OCI-LY7 (cell line): ENCODE results near the gene HMCN1. TPM values are rescaled to one million over a fixed set of nuclear protein-coding genes. Genes with fewer than 3 reads are reported as not detected.

Experiments
- BruUV-seq: library from RNA; stranded (reverse); fragments of 400-500 nt; replicated peaks from 2 replicates; lab custom pipeline; 2021; lab: Mats Ljungman, UMichigan
- CTCF ChIA-PET: fragments of 300-600 bp; sonication (Branson Sonifier 250); formaldehyde crosslinking; loops from one replicate; lab custom pipeline; 2022; ENCODE audit warnings: antibody characterized with exemption; ENCODE audit not compliant: unreplicated experiment; lab: Charles Lee
- POLR2A ChIA-PET: fragments of 300-600 bp; sonication (Branson Sonifier 250); formaldehyde crosslinking; loops from one replicate; lab custom pipeline; 2022; ENCODE audit warnings: antibody characterized with exemption; lab: Charles Lee
- DNase-seq: peaks from one replicate; pipeline ENCODE4 v3.0.0-alpha.2; 2015; ENCODE audit warnings: low spot score
- H2AFZ ChIP-seq: fragments of 200-600 bp; sonication (generic), shearing (Covaris generic); 2 replicates; pipeline ENCODE4 v1.6.1; 2014; ENCODE audit warnings: mild to moderate bottlenecking, antibody characterized with exemption, low read length, moderate library complexity
- H3K27ac ChIP-seq: fragments of 200-600 bp; sonication (generic); 2 replicates; pipeline ENCODE4 v1.5.1; 2014; ENCODE audit warnings: mixed run types, low read depth, mild to moderate bottlenecking, moderate library complexity, low read length, inconsistent platforms; ENCODE audit not compliant: poor library complexity, severe bottlenecking
- H3K36me3 ChIP-seq: fragments of 200-600 bp; sonication (generic); 2 replicates; pipeline ENCODE4 v1.6.1; 2014; ENCODE audit warnings: mild to moderate bottlenecking, antibody characterized with exemption, low read length, moderate library complexity, mixed read lengths; ENCODE audit not compliant: insufficient read depth
- H3K4me1 ChIP-seq: fragments of 200-600 bp; sonication (generic); 2 replicates; pipeline ENCODE4 v1.5.1; 2014; ENCODE audit warnings: mild to moderate bottlenecking, low read length; ENCODE audit not compliant: insufficient read depth, poor library complexity, severe bottlenecking
- H3K4me2 ChIP-seq: fragments of 200-600 bp; sonication (generic); 2 replicates; pipeline ENCODE4 v1.6.1; 2014; ENCODE audit warnings: mild to moderate bottlenecking, low read length
- H3K4me3 ChIP-seq: fragments of 200-600 bp; sonication (generic); 2 replicates; pipeline ENCODE4 v1.5.1; 2014; ENCODE audit warnings: mild to moderate bottlenecking, low read depth, low read length; ENCODE audit not compliant: poor library complexity, severe bottlenecking
- H3K79me2 ChIP-seq: fragments of 200-600 bp; sonication (generic); 2 replicates; pipeline ENCODE4 v1.6.1; 2016; ENCODE audit warnings: low read depth, mild to moderate bottlenecking, low read length, moderate library complexity, mixed read lengths; ENCODE audit not compliant: insufficient read depth
- H3K9me2 ChIP-seq: fragments of 200-600 bp; sonication (generic); 2 replicates; pipeline ENCODE4 v1.6.1; 2016; ENCODE audit warnings: mild to moderate bottlenecking, low read length, mixed read lengths; ENCODE audit not compliant: insufficient read depth
- H3K9me3 ChIP-seq: fragments of 200-600 bp; sonication (generic); 2 replicates; pipeline ENCODE4 v1.6.1; 2014; ENCODE audit warnings: mild to moderate bottlenecking, mixed run types, low read length, mixed read lengths
- H4K20me1 ChIP-seq: fragments of 200-600 bp; sonication (generic); 2 replicates; pipeline ENCODE4 v1.6.1; 2014; ENCODE audit warnings: mild to moderate bottlenecking, antibody characterized with exemption, low read length, moderate library complexity, mixed read lengths; ENCODE audit not compliant: insufficient read depth
- EZH2phosphoT487 ChIP-seq: fragments of 200-600 bp; sonication (generic); IDR thresholded peaks from 2 replicates; pipeline ENCODE4 v1.6.1; 2018; ENCODE audit warnings: low read depth, borderline replicate concordance, mild to moderate bottlenecking, mixed run types, antibody characterized with exemption, low read length, moderate library complexity, mixed read lengths
- intact Hi-C: fragments of 100-400 bp; cut with micrococcal nuclease; formaldehyde crosslinking; loops from one replicate; pipeline ENCODE4 v1.10.0; 2022; ENCODE audit not compliant: unreplicated experiment
- total RNA-seq, 2 experiments: library from RNA; depleted of rRNA in 1 of 2; stranded (reverse); fragments of >200 nt in 1 of 2; shearing (Covaris generic) in 1 of 2; gene quantifications; 2 replicates each; pipeline ENCODE4 v1.2.3, GENCODE V29; 2014 to 2022
- TF ChIP-seq, protein P1 (sequence below): fragments of 200-600 bp; sonication (generic); conservative IDR thresholded peaks from 2 replicates; pipeline ENCODE4 v1.5.1; 2014; ENCODE audit warnings: mild to moderate bottlenecking, antibody characterized with exemption, low read length, moderate library complexity, mixed read lengths

HMCN1 gene
- total RNA-seq, 2 experiments from 2014 or later = 0.02 TPM; not detected in 1

DNA sequence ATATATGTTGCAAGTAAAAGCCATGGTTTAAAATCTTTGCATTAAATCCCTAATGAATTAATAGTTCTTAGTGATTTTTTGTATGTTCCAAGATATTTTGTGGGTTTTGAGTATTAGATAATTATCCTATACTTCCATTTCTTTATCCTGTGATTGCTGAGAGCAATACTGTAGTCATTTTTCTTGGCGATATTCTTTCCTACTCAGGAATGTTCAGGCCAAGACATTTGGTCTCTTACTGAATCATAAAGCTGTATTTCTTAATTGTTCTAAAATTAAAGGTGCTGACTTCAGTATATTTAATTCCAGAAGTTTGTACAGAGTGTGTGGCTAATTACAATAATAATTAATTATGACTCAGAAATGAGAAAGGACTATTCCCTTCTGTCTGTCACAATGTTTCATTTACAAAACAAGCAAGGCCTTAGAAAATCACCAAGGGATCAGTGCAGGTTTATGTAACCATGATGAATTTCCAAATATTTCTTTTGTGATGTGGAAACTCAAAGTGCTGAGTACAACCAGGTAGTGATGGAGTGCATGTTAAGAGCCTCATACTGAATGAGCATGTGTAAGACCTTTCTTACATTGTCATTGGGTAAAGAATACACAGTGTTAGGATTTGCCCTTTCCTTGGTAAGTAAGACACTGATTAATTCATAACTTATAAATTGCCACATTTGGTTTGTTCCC lies 161.2 kb downstream of the HMCN1 start:
- H3K4me3 ChIP-seq = no peak overlapping the region
- no peak for DNase-seq
- H3K9me2 ChIP-seq = no peaks in the 10 kb centered on the region
- no peaks in the 10 kb centered on the region for H3K79me2 ChIP-seq
- POLR2A ChIA-PET = interaction anchor here (0.7 kb wide), 1 partner anchor 18 kb away, joined by 3 read pairs; no protein-coding TSS in a partner anchor
- no TSS peak for BruUV-seq
- H2AFZ ChIP-seq = no peak overlapping the region
- TF ChIP-seq EZH2phosphoT487 = no peak
- TF ChIP-seq, protein P1, sequence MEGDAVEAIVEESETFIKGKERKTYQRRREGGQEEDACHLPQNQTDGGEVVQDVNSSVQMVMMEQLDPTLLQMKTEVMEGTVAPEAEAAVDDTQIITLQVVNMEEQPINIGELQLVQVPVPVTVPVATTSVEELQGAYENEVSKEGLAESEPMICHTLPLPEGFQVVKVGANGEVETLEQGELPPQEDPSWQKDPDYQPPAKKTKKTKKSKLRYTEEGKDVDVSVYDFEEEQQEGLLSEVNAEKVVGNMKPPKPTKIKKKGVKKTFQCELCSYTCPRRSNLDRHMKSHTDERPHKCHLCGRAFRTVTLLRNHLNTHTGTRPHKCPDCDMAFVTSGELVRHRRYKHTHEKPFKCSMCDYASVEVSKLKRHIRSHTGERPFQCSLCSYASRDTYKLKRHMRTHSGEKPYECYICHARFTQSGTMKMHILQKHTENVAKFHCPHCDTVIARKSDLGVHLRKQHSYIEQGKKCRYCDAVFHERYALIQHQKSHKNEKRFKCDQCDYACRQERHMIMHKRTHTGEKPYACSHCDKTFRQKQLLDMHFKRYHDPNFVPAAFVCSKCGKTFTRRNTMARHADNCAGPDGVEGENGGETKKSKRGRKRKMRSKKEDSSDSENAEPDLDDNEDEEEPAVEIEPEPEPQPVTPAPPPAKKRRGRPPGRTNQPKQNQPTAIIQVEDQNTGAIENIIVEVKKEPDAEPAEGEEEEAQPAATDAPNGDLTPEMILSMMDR = no peak
- H3K9me3 ChIP-seq = no peaks in the 10 kb centered on the region
- no peaks in the 10 kb centered on the region for H4K20me1 ChIP-seq
- CTCF ChIA-PET = no interaction called here
- intact Hi-C loops = no loop called here
- no peaks in the 10 kb centered on the region for H3K4me1 ChIP-seq
- H3K27ac ChIP-seq = no peak overlapping the region
- H3K4me2 ChIP-seq = no peak overlapping the region
- H3K36me3 ChIP-seq = no peaks in the 10 kb centered on the region

DNA sequence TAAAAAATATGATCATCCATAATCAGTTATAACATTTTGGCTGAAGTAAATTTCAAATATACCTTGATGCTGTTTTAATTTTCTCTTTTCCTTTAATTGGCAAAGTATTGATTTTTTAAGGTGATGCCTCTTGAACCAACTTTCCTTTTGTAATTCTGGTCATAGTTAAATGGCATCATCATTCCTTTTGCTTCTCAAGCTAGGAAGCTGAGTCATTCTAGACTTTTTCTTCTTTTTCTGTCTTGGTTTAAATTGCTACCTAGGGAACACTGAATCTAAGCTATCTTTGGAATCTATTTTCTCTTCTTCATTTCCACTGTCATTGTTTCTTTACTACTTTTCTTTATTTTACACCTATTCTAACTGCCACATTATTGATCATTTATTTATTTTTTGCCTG lies 162.7 kb downstream of the HMCN1 start:
- Histone ChIP-seq H3K9me2 (no peaks in the 10 kb centered on the region), H3K79me2 (no peaks in the 10 kb centered on the region), H3K4me3 (no peak overlapping the region), H3K4me1 (no peaks in the 10 kb centered on the region), H3K4me2 (no peak overlapping the region), H3K27ac (no peak overlapping the region), H3K9me3 (no peaks in the 10 kb centered on the region), H4K20me1 (no peaks in the 10 kb centered on the region), H2AFZ (no peak overlapping the region), H3K36me3 (no peaks in the 10 kb centered on the region)
- TF ChIP-seq, protein P1 = no peak
- TF ChIP-seq EZH2phosphoT487 = no peak
- no TSS peak for BruUV-seq
- ChIA-PET POLR2A (no interaction called here), CTCF (no interaction called here)
- intact Hi-C loops = no loop called here
- DNase-seq = no peak

DNA sequence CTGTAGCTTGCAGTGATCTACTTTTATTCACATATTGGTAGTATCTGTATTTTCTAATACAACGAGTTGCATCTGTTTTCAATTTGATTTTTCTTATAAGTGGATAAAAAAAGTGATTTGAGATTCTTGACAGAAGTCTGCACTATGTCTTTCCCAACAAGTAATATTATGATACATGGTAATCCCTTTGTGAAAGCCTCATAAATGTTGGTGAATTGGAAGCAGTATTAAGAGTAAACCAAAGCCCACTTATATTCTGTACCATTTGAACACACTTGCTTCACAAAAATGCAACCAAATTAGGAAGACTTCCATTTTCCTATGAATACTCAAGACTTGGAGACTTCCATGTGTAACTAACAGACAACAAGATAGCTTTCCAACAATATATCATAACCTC lies 172.0 kb downstream of the HMCN1 start:
- Histone ChIP-seq H3K27ac (no peak overlapping the region), H2AFZ (no peak overlapping the region), H4K20me1 (no peaks in the 10 kb centered on the region), H3K4me3 (no peak overlapping the region), H3K9me2 (no peaks in the 10 kb centered on the region), H3K4me2 (no peak overlapping the region), H3K36me3 (no peaks in the 10 kb centered on the region), H3K79me2 (no peaks in the 10 kb centered on the region), H3K9me3 (no peaks in the 10 kb centered on the region), H3K4me1 (no peaks in the 10 kb centered on the region)
- ChIA-PET POLR2A (no interaction called here), CTCF (no interaction called here)
- DNase-seq = no peak
- TF ChIP-seq, protein P1 = no peak
- TF ChIP-seq EZH2phosphoT487 = no peak
- no TSS peak for BruUV-seq
- intact Hi-C loops = no loop called here
